Stimulated activated CD4-positive, alpha-beta T cell treated with anti-CD3 and anti-CD28 coated beads, Interleukin-12 subunit alpha, Interleukin-12 subunit beta, amount 100 ng/mL, for 24 hours (primary cell): ENCODE measurements around the gene TFAP2E.

Experiments used
- DNase-seq, 2 experiments: peaks; one replicate each; pipeline ENCODE4 v3.0.0-alpha.2; 2020; ENCODE audit warnings: low read depth in 2 of 2

The TFAP2E gene

GRCh38 chr1:35644204-35644603, 71.1 kb downstream of the TFAP2E start:
- no peak for DNase-seq
